GM12801 (cell line): ENCODE measurements around the gene CTNNA2.

ENCODE experiments used
- CTCF ChIP-seq: IDR thresholded peaks from one replicate; pipeline ENCODE4 v1.5.1; 2011; ENCODE audit warnings: control low read depth; ENCODE audit not compliant: insufficient read length; ENCODE audit errors: extremely low read depth

The CTNNA2 gene

GRCh38 chr2:79552653-79553052 is 39.8 kb downstream of the CTNNA2 start:
- TF ChIP-seq CTCF, result no peak

GRCh38 chr2:79554899-79555298 is 42.0 kb downstream of the CTNNA2 start:
- TF ChIP-seq CTCF, result no peak

- TF ChIP-seq CTCF, result no peak
Observed at GRCh38 chr2:79564065-79564464, 51.2 kb downstream of the CTNNA2 start.

GRCh38 chr2:79569048-79569447 is 56.2 kb downstream of the CTNNA2 start:
- TF ChIP-seq CTCF, result no peak

- TF ChIP-seq CTCF, result no peak
Observed at GRCh38 chr2:79573895-79574674, 61.2 kb downstream of the CTNNA2 start.

- no peak for TF ChIP-seq CTCF
Observed at GRCh38 chr2:79576451-79576850, 63.6 kb downstream of the CTNNA2 start.

- no peak for TF ChIP-seq CTCF
Observed at GRCh38 chr2:79578952-79579351, 66.1 kb downstream of the CTNNA2 start.
